Dermis lymphatic vessel endothelial cell (primary cell): ENCODE data around the gene SF3B1. TPM values are rescaled to one million over a fixed set of nuclear protein-coding genes. Genes with fewer than 3 reads are reported as not detected.

Source experiments
- total RNA-seq: library from RNA; depleted of rRNA; stranded (reverse); fragments of >200 nt; gene quantifications from 2 replicates; pipeline ENCODE4 v1.2.1, GENCODE V29; 2014

Gene SF3B1, protein sequence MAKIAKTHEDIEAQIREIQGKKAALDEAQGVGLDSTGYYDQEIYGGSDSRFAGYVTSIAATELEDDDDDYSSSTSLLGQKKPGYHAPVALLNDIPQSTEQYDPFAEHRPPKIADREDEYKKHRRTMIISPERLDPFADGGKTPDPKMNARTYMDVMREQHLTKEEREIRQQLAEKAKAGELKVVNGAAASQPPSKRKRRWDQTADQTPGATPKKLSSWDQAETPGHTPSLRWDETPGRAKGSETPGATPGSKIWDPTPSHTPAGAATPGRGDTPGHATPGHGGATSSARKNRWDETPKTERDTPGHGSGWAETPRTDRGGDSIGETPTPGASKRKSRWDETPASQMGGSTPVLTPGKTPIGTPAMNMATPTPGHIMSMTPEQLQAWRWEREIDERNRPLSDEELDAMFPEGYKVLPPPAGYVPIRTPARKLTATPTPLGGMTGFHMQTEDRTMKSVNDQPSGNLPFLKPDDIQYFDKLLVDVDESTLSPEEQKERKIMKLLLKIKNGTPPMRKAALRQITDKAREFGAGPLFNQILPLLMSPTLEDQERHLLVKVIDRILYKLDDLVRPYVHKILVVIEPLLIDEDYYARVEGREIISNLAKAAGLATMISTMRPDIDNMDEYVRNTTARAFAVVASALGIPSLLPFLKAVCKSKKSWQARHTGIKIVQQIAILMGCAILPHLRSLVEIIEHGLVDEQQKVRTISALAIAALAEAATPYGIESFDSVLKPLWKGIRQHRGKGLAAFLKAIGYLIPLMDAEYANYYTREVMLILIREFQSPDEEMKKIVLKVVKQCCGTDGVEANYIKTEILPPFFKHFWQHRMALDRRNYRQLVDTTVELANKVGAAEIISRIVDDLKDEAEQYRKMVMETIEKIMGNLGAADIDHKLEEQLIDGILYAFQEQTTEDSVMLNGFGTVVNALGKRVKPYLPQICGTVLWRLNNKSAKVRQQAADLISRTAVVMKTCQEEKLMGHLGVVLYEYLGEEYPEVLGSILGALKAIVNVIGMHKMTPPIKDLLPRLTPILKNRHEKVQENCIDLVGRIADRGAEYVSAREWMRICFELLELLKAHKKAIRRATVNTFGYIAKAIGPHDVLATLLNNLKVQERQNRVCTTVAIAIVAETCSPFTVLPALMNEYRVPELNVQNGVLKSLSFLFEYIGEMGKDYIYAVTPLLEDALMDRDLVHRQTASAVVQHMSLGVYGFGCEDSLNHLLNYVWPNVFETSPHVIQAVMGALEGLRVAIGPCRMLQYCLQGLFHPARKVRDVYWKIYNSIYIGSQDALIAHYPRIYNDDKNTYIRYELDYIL
- 220 TPM in 2 replicates for total RNA-seq

GRCh38 chr2:197434541-197435513 lies at the start of gene SF3B1:
TSS of gene SF3B1 (minus strand) at chr2:197435028. CDS start at chr2:197434999, 29 bp downstream.

DNA sequence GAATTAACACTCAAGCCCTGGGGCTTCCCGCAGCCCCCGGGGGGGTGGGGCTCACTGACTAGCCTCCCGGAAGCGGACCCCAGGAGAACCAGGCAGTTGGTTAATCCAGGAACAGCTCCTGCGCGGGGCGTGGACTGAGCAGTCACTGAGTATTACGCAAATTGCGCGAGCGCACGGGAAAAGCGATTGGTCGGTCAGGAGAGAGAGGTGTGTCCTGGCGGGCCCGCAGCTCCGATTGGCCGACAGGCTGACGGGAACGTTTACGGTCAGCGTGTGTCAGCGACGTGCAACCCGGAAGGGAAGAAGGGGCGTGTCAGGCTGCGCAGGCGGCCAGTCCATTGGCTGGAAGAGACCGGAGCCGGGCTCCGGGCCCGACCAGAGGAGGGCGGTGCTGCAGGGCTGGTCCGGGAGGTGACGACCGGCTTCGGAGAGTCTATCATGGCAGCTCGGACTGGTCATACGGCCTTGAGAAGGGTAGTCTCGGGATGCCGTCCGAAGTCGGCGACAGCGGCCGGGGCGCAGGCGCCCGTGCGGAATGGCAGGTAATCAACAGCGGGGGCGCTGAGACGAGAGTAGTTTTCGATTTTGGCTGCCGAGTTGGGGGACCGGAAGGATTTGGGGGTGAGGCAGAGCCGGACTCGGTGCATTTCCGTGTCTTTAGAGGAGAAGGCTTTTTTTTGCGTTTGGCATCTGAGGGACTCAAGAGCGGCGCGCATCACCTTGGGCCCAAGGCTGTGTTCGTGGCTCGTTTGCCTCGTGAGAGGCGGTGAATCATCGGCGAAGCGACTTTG lies 18.5 kb upstream of the SF3B1 start, which contains the start of gene COQ10B:
Gene COQ10B (plus strand): TSS at position 430 of the 791 bp plus-strand sequence. CDS start 9 bp downstream, at position 439.

Other genes starting within 250 kb of the SF3B1 start
- gene ANKRD44, start 124.2 kb downstream of the SF3B1 start, total RNA-seq: 6.9 and 9.5 TPM in 2 replicates
- gene COQ10B, start 18.5 kb upstream of the SF3B1 start, total RNA-seq: 25.2 and 39.7 TPM in 2 replicates
- 82.0 and 125 TPM in 2 replicates for gene HSPD1, start 64.8 kb upstream of the SF3B1 start, total RNA-seq
- 30.6 and 51.2 TPM in 2 replicates for gene HSPE1, start 65.4 kb upstream of the SF3B1 start, total RNA-seq
- 27.0 and 33.8 TPM in 2 replicates for gene MOB4, start 81.0 kb upstream of the SF3B1 start, total RNA-seq
- gene RFTN2, start 240.6 kb upstream of the SF3B1 start, total RNA-seq: 7.3 and 14.0 TPM in 2 replicates